ENCODE measurements around the gene BPIFA3.

Gene BPIFA3

GRCh38 chr20:33252460-33252859, 35.3 kb downstream of the BPIFA3 start:
- ChIA-PET POLR2A (no interaction called here), CTCF (interaction anchor here (0.7 kb wide), 1 partner anchor 47 kb away, joined by 3 read pairs; no protein-coding TSS in a partner anchor)

GRCh38 chr20:33255005-33255404, 37.9 kb downstream of the BPIFA3 start:
- H3K4me3 ChIP-seq (ENCODE audit: low read depth, low read length), result no peak overlapping the region
- ChIA-PET POLR2A (no interaction called here), CTCF (no interaction called here)
- no peaks in the 10 kb centered on the region for H3K36me3 ChIP-seq (ENCODE audit: control insufficient read depth in 2 of 2, insufficient read depth in 1 of 2, low read length in 2 of 2)
- H3K27ac ChIP-seq (ENCODE audit: extremely low read depth, low read depth, low read length), result no peak overlapping the region
- H3K4me1 ChIP-seq (ENCODE audit: control insufficient read depth, insufficient read depth, low read length), result no peaks in the 10 kb centered on the region
- H3K9me3 ChIP-seq (ENCODE audit: control insufficient read depth, insufficient read depth, low read depth, low read length), result no peaks in the 10 kb centered on the region
- TF ChIP-seq ZNF2 (tag by site-specific recombination; IDR thresholded peaks at IDR 0.05), result no peak
- no peak for TF ChIP-seq ELK4 (IDR thresholded peaks at IDR 0.05; ENCODE audit: borderline replicate concordance, low read depth, low read length)
- no peak for TF ChIP-seq ZSCAN4 (tag by site-specific recombination; IDR thresholded peaks at IDR 0.05)
- no peak for TF ChIP-seq ZNF701 (tag by site-specific recombination; IDR thresholded peaks at IDR 0.05)
- TF ChIP-seq KLF9 (tag by site-specific recombination; IDR thresholded peaks at IDR 0.05; ENCODE audit: low read depth), result no peak
- TF ChIP-seq ZNF513 (tag by site-specific recombination; IDR thresholded peaks at IDR 0.05), result no peak
- no peak for TF ChIP-seq ZFP41 (tag by site-specific recombination; IDR thresholded peaks at IDR 0.05; ENCODE audit: borderline replicate concordance)
- no peak for TF ChIP-seq ZNF660 (tag by site-specific recombination; IDR thresholded peaks at IDR 0.05)
- no peak for TF ChIP-seq ZBTB8A (tag by site-specific recombination; IDR thresholded peaks at IDR 0.05)

More at GRCh38 chr20:33252460-33252859, 35.3 kb downstream of the BPIFA3 start:
- Histone ChIP-seq H3K4me3 (ENCODE audit: low read depth, low read length) (no peak overlapping the region), H3K9me3 (ENCODE audit: control insufficient read depth, insufficient read depth, low read depth, low read length) (no peaks in the 10 kb centered on the region), H3K27ac (ENCODE audit: extremely low read depth, low read depth, low read length) (no peak overlapping the region), H3K36me3 (ENCODE audit: control insufficient read depth in 2 of 2, insufficient read depth in 1 of 2, low read length in 2 of 2) (no peaks in the 10 kb centered on the region), H3K4me1 (ENCODE audit: control insufficient read depth, insufficient read depth, low read length) (no peaks in the 10 kb centered on the region)
- TF ChIP-seq ZNF362 (tag by site-specific recombination; IDR thresholded peaks at IDR 0.05) (no peak), ATF2 (tag by site-specific recombination; IDR thresholded peaks at IDR 0.05; ENCODE audit: low read depth) (no peak), ZNF354C (tag by site-specific recombination; IDR thresholded peaks at IDR 0.05; ENCODE audit: borderline replicate concordance, low read depth) (no peak), ZNF48 (tag by site-specific recombination; IDR thresholded peaks at IDR 0.05) (no peak), ZNF585B (tag by site-specific recombination; IDR thresholded peaks at IDR 0.05) (no peak), ZNF138 (tag by site-specific recombination; IDR thresholded peaks at IDR 0.05; ENCODE audit: borderline replicate concordance) (no peak), ZNF560 (tag by site-specific recombination; IDR thresholded peaks at IDR 0.05; ENCODE audit: borderline replicate concordance) (no peak), SCRT2 (tag by site-specific recombination; IDR thresholded peaks at IDR 0.05) (no peak), MEIS1 (CRISPR knock-in tag; IDR thresholded peaks at IDR 0.05; ENCODE audit: borderline replicate concordance) (no peak), ZBTB11 (tag by site-specific recombination; conservative IDR thresholded peaks at IDR 0.05; ENCODE audit: low read depth) (no peak), ZNF169 (tag by site-specific recombination; IDR thresholded peaks at IDR 0.05) (no peak), ZNF544 (tag by site-specific recombination; IDR thresholded peaks at IDR 0.05) (no peak), ZNF704 (tag by site-specific recombination; IDR thresholded peaks at IDR 0.05) (no peak)
